Measurements from ENCODE around the gene FOXO6.

DNA sequence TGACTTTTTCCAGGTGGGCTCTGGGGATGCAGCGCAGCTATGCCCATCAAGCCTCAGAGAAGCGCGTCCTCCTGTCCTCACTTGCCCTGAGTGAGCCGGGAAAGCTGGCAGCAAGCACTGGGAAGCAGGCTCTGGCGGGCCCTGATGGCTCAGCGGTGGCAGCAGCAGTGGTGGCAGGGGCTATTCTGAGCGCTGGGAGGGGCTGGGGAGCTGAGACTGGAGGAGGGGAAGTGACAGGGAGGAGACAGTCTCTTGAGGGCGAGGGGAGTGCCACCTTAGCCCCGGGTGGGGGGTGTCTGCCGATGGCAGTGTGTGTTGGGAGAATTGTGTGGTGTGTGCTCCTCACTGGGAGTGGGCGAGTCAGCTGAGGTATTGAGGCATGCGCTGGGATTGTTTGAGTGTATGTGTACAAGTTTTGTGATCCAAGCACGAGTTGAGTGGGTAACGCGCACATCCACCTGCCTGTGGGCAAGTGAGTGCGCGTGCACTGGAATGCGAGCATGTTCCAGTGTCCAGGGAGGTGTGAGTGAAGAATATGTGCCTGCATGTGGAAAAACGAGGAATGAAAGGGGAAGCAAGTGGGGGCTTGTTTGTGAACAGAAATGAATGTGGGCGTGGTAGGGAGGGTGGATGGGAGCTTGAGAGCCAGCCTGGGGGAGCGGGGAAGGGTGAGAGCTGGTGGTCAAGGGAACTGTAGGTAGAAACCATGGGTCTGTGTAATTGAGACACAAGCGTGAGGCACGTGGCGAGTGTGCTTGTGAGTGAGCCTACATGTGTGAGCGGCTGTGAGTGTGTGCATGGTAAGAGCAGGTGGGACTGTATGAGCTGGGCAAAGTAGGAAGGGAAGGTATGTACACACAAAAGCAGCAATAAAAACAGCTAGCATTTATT lies 2.9 kb upstream of the FOXO6 start:
- TF ChIP-seq NFRKB (IDR thresholded peaks at IDR 0.05) (no peak), LEF1 (IDR thresholded peaks at IDR 0.05; ENCODE audit: borderline replicate concordance) (no peak), FOXA1 (IDR thresholded peaks at IDR 0.05) (no peak), SP1 (IDR thresholded peaks at IDR 0.05) (no peak), FOXM1 (IDR thresholded peaks at IDR 0.05; ENCODE audit: borderline replicate concordance) (no peak)

All from HEK293T (cell line).